ENCODE results near the gene ARL6IP4.

- no peak for TF ChIP-seq CTCF (IDR thresholded peaks at IDR 0.05)
- no peak for TF ChIP-seq POLR2A (IDR thresholded peaks at IDR 0.05)
These were observed 16.6 kb upstream of the ARL6IP4 start for GRCh38 chr12:122963941-122964265.

Data from lower leg skin (tissue), 3 donors.